Stimulated activated CD4-positive, alpha-beta T cell treated with anti-CD3 and anti-CD28 coated beads, TNF-alpha, amount 100 ng/mL, for 48 hours (primary cell): ENCODE data around the gene BABAM1.
A peak's percentile ranks its signal among the peaks of the same experiment; 100 is the strongest.
"Not testable (repeated sequence)": the region's sequence is repeated elsewhere in the genome, so short reads cannot be mapped to it uniquely, and the experiment has no call there.

Experiments used
- DNase-seq, 3 donors: peaks; one replicate each; pipeline ENCODE4 v3.0.0-alpha.2; 2020; ENCODE audit warnings: low read depth in 3 of 3

BABAM1 gene

GRCh38 chr19:17268754-17269153, 1.5 kb downstream of the BABAM1 start:
- no peak for DNase-seq

- DNase-seq: not testable (repeated sequence)
These were observed 7.6 kb downstream of the BABAM1 start for GRCh38 chr19:17274892-17275291.

GRCh38 chr19:17275441-17276175, 8.4 kb downstream of the BABAM1 start:
- DNase-seq: no peak

- no peak for DNase-seq
These were observed 12.2 kb downstream of the BABAM1 start for GRCh38 chr19:17279436-17279835.

GRCh38 chr19:17281391-17282304, 14.4 kb downstream of the BABAM1 start, which contains the start of gene ANKLE1:
Gene ANKLE1, plus strand, starts transcription at chr19:17281901. Its CDS starts 20 bp downstream, at chr19:17281921.
- DNase-seq: no peak

- peak; percentile 68 to 73 (median 72) for DNase-seq
These were observed 15.4 kb downstream of the BABAM1 start for GRCh38 chr19:17282488-17283125.

- DNase-seq: no peak
These were observed 16.3 kb downstream of the BABAM1 start for GRCh38 chr19:17283504-17283996.

GRCh38 chr19:17285415-17286135, 18.3 kb downstream of the BABAM1 start:
- DNase-seq: no peak

- no peak for DNase-seq
These were observed 19.0 kb downstream of the BABAM1 start for GRCh38 chr19:17286263-17286662.

- no peak for DNase-seq
These were observed 19.5 kb downstream of the BABAM1 start for GRCh38 chr19:17286752-17287151.

GRCh38 chr19:17289489-17289888, 22.2 kb downstream of the BABAM1 start:
- DNase-seq: peak; percentile 40 to 55 (median 55)

GRCh38 chr19:17292301-17293074, 25.2 kb downstream of the BABAM1 start:
- peak; percentile 60 to 82 (median 66) for DNase-seq

GRCh38 chr19:17293605-17294004, 26.4 kb downstream of the BABAM1 start:
- no peak for DNase-seq

GRCh38 chr19:17294051-17294891, 27.0 kb downstream of the BABAM1 start:
- peak; percentile 48 to 67 (median 49) for DNase-seq

- not testable (repeated sequence) for DNase-seq
These were observed 28.3 kb downstream of the BABAM1 start for GRCh38 chr19:17295551-17295950.

GRCh38 chr19:17296273-17296672, 29.0 kb downstream of the BABAM1 start:
- no peak for DNase-seq

GRCh38 chr19:17296976-17297375, 29.7 kb downstream of the BABAM1 start:
- DNase-seq: no peak

- no peak for DNase-seq
These were observed 33.9 kb downstream of the BABAM1 start for GRCh38 chr19:17300992-17301619.
